OCI-LY1 (cell line): ENCODE data around the gene IL1RAPL1.

Source experiments
- H2AFZ ChIP-seq: fragments of 200-600 bp; sonication (generic), shearing (Covaris generic); 2 replicates; pipeline ENCODE4 v1.6.0; 2014; ENCODE audit warnings: antibody characterized with exemption, mild to moderate bottlenecking, low read length
- H3F3A ChIP-seq: fragments of 200-600 bp; sonication (generic), shearing (Covaris generic); 2 replicates; pipeline ENCODE4 v1.6.0; 2014; ENCODE audit warnings: mild to moderate bottlenecking, antibody characterized with exemption, low read length, moderate library complexity; ENCODE audit not compliant: insufficient read depth
- H3K27ac ChIP-seq: fragments of 200-600 bp; sonication (generic); 2 replicates; pipeline ENCODE4 v1.5.1; 2014; ENCODE audit warnings: low read length, mixed run types, mild to moderate bottlenecking, low read depth; ENCODE audit not compliant: poor library complexity, severe bottlenecking
- H3K27me3 ChIP-seq: fragments of 200-600 bp; sonication (generic); 2 replicates; pipeline ENCODE4 v1.6.0; 2014; ENCODE audit warnings: antibody characterized with exemption, mild to moderate bottlenecking, low read length, moderate library complexity; ENCODE audit not compliant: insufficient read depth
- H3K36me3 ChIP-seq: fragments of 200-600 bp; sonication (generic); 2 replicates; pipeline ENCODE4 v1.6.1; 2014; ENCODE audit warnings: mild to moderate bottlenecking, antibody characterized with exemption, low read length, moderate library complexity, mixed read lengths; ENCODE audit not compliant: insufficient read depth
- H3K4me1 ChIP-seq: fragments of 200-600 bp; sonication (generic); 2 replicates; pipeline ENCODE4 v1.5.1; 2014; ENCODE audit warnings: mild to moderate bottlenecking, low read length, moderate library complexity; ENCODE audit not compliant: insufficient read depth, severe bottlenecking
- H3K4me2 ChIP-seq: fragments of 200-600 bp; sonication (generic), shearing (Covaris generic); 2 replicates; pipeline ENCODE4 v1.6.1; 2014; ENCODE audit warnings: low read length
- H3K4me3 ChIP-seq: fragments of 200-600 bp; sonication (generic); 2 replicates; pipeline ENCODE4 v1.5.1; 2014; ENCODE audit warnings: low read length, low read depth, mild to moderate bottlenecking, mixed read lengths; ENCODE audit not compliant: poor library complexity, severe bottlenecking
- H3K79me2 ChIP-seq: fragments of 200-600 bp; shearing (Covaris generic); 2 replicates; pipeline ENCODE4 v1.6.1; 2016; ENCODE audit warnings: mixed run types, low read length, mixed read lengths; ENCODE audit not compliant: insufficient read depth
- H3K9ac ChIP-seq: fragments of 200-600 bp; sonication (generic), shearing (Covaris generic); 2 replicates; pipeline ENCODE4 v1.6.1; 2014; ENCODE audit warnings: mild to moderate bottlenecking, low read length, mixed read lengths
- H3K9me2 ChIP-seq: fragments of 200-600 bp; sonication (generic), shearing (Covaris generic); 2 replicates; pipeline ENCODE4 v1.6.1; 2014; ENCODE audit warnings: low read depth, mild to moderate bottlenecking, low read length, mixed read lengths
- H3K9me3 ChIP-seq: fragments of 200-600 bp; shearing (Covaris generic); 2 replicates; pipeline ENCODE4 v1.6.1; 2014; ENCODE audit warnings: low read length, mixed read lengths
- H4K20me1 ChIP-seq: fragments of 200-600 bp; sonication (generic), shearing (Covaris generic); 2 replicates; pipeline ENCODE4 v1.6.0; 2016; ENCODE audit warnings: mild to moderate bottlenecking, low read length; ENCODE audit not compliant: insufficient read depth
- CTCF ChIP-seq: fragments of 200-600 bp; sonication (generic), shearing (Covaris generic); IDR thresholded peaks from 2 replicates; pipeline ENCODE4 v1.5.1; 2017; ENCODE audit warnings: mild to moderate bottlenecking, antibody characterized with exemption, low read length, moderate library complexity, mixed read lengths
- EZH2 ChIP-seq: fragments of 200-600 bp; sonication (generic), shearing (Covaris generic); IDR thresholded peaks from 2 replicates; pipeline ENCODE4 v1.8.0; 2017; ENCODE audit warnings: borderline replicate concordance, mixed run types, mild to moderate bottlenecking, antibody characterized with exemption, low read length, moderate library complexity, mixed read lengths

The IL1RAPL1 gene

DNA sequence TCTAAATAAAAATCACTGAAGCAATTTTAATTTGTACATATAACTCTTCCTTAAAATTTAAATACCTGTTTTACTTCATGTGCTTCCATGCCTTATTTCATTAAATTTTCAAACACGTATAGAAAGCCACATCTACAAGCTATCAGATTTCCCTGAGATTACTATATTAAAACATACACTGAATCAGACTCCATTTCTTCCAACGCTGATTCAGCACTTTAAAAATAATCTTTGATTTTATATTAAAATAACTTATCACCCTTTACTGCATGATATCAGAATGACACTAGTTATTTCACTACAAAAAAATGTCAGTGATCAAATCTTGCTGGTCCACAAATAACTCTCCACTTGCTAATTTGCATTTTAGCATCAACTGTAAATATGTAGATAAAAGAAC is 550.8 kb downstream of the IL1RAPL1 start:
- Histone ChIP-seq H3K4me3 (no peak overlapping the region), H3K4me2 (no peak overlapping the region), H3F3A (no peaks in the 10 kb centered on the region), H2AFZ (no peak overlapping the region), H3K9me3 (no peaks in the 10 kb centered on the region), H4K20me1 (no peaks in the 10 kb centered on the region), H3K27me3 (no peaks in the 10 kb centered on the region), H3K79me2 (no peaks in the 10 kb centered on the region), H3K27ac (no peak overlapping the region), H3K9me2 (no peaks in the 10 kb centered on the region), H3K36me3 (no peaks in the 10 kb centered on the region), H3K4me1 (no peaks in the 10 kb centered on the region), H3K9ac (no peak overlapping the region)
- no peak for TF ChIP-seq EZH2
- no peak for TF ChIP-seq CTCF

DNA sequence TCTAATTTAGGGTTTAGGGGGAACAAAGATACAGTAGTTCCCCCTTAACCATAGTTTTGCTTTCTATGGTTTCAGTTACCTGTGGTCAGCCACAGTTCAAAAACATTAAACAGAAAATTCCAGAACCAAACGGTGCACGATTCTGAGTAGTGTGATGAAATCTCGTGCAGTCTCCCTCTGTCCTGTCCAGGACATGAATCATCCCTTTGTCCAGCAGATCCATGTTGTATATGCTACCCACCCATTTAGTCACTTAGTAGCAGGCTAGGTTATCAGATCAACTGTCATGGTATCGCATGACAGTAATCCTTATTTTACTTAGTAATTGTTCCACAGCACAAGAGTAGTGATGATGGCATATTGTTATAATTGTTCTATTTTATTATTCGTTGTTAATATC is 556.1 kb downstream of the IL1RAPL1 start:
- no peaks in the 10 kb centered on the region for H3K9me2 ChIP-seq
- no peaks in the 10 kb centered on the region for H3K79me2 ChIP-seq
- TF ChIP-seq EZH2 (no peak), CTCF (no peak)
- H4K20me1 ChIP-seq = no peaks in the 10 kb centered on the region
- H3K4me2 ChIP-seq = no peak overlapping the region
- H3K4me1 ChIP-seq = no peaks in the 10 kb centered on the region
- H3K9ac ChIP-seq = no peak overlapping the region
- H3K36me3 ChIP-seq = no peaks in the 10 kb centered on the region
- H2AFZ ChIP-seq = no peak overlapping the region
- no peak overlapping the region for H3K4me3 ChIP-seq
- no peaks in the 10 kb centered on the region for H3K27me3 ChIP-seq
- no peaks in the 10 kb centered on the region for H3K9me3 ChIP-seq
- H3F3A ChIP-seq = no peaks in the 10 kb centered on the region
- H3K27ac ChIP-seq = no peak overlapping the region

DNA sequence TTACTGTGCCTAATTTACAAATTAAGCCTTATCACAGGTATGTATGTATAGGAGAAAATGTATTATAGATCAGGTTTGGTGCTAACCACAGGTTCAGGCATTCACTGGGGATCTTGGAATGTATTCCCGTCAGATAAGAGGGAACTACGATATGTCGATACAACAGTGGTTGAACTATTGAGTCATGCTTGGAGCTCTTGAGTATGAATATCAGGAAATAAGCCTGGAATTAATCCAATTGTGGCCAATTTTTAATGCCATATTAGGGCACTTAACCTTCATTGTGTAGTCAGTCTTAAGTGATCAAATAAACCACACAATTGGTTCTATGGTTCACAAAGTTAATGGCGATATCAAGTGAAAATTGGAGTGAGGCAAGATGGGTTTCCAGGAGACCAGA is 556.5 kb downstream of the IL1RAPL1 start:
- H4K20me1 ChIP-seq = no peaks in the 10 kb centered on the region
- H3K4me1 ChIP-seq = no peaks in the 10 kb centered on the region
- no peak overlapping the region for H2AFZ ChIP-seq
- TF ChIP-seq CTCF (no peak), EZH2 (no peak)
- H3K9ac ChIP-seq = no peak overlapping the region
- H3F3A ChIP-seq = no peaks in the 10 kb centered on the region
- no peaks in the 10 kb centered on the region for H3K36me3 ChIP-seq
- no peaks in the 10 kb centered on the region for H3K79me2 ChIP-seq
- H3K27ac ChIP-seq = no peak overlapping the region
- no peak overlapping the region for H3K4me3 ChIP-seq
- no peaks in the 10 kb centered on the region for H3K9me2 ChIP-seq
- no peaks in the 10 kb centered on the region for H3K27me3 ChIP-seq
- H3K4me2 ChIP-seq = no peak overlapping the region
- H3K9me3 ChIP-seq = no peaks in the 10 kb centered on the region
